HG02763 (cell line): ENCODE results near the gene ALOXE3.
A peak's percentile ranks its signal among the peaks of the same experiment; 100 is the strongest.

Source experiments
- ATAC-seq: cut with Tn5 transposase; IDR thresholded peaks from one replicate; pipeline ENCODE4 v1.9.1; 2021; ENCODE audit warnings: mild to moderate bottlenecking, moderate library complexity; ENCODE audit not compliant: unreplicated experiment

Gene ALOXE3

DNA sequence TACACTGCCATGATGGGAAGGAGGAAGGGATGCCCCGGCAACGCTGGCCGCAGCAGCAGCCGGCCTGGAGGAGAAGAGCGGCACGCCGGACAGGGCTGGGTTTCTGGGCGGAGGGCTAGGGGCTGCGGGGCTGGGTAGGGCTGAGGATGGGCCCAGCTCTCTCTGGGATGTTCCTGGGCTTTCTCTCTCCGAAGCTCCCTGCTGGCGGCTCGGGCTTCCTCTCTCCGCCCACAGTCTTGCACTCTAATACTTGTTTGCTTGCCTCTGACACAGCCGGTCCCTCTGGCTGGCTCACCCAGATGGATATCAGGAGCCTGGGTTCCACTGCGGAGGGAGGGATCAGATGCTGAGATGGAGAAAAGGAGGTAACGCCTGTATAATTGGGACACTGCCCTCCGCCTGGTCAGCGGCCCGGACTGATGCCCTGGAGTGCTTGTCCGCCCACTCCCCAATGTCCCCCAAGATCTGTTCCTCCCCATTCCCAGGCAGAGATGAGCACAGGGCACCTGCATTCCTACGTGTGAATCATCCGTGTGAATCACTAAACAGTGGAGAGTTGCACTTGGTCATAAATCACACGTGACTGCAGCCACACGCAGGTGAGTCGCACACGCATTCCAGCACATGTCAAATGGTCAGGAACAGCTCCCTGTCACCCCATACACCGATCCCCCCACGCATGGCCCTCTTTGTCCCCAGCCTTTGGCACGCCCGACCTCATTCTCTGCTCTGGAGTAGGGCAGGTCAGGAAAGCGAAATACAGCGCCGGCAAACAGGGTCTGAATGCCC lies at the start of gene ALOXE3:
ALOXE3 (minus strand) TSS at position 535 of the 789 bp plus-strand sequence; CDS start at position 11, 524 bp downstream.
- no peak for ATAC-seq

DNA sequence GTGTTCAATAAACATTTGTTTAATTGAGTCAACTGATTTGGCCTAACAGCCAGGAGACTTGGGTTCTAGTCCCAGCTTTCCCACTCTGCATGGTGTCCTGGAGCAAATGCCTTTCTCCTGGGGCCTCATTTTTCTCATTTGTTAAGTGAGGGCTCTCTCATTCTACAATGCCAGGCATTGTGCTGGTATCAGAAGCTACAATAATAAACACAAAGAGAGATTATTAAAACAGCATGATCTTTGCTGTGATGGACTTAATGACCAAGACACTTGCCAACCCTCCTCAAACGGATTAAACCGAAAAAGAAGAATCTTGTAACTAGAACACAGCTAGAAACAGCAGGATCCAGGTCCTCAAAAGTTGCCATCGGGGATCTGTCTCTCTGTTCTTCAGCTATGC lies 49.2 kb upstream of the ALOXE3 start:
- ATAC-seq = no peak

DNA sequence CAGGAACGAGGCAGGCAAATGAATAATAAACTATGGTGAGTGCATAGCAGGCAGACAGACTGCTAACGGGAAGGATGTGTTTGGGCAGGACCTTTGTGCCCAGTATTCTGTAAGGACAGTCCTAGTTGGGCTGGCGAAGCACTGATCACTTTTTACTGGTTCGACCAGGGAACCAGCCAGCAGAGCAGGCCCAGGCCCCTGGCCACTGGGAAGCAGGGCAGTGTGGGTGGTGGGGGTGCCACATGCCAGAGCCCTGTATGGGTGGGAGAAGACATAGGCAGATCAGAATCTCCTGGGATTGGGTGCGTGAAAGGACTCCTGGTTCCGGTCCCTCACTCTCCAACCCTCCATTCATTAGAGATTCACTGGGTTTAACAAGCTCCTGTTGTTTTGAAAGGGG lies 48.4 kb upstream of the ALOXE3 start:
- no peak for ATAC-seq

DNA sequence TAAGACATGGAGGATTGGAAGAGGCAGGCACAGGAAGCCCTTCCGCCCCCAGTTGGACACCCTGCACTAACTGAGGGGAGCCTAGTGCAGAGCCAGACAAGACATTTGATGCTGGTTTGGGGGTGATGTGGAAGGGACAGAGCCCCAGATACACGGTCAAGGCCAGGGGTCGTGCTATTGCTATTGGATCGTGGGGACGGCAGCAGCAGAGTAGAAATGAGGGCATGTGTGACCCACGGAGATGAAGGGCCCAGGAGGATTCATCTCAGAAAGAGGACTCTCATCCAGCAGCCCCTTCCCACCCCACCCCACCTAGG lies 46.5 kb upstream of the ALOXE3 start:
- no peak for ATAC-seq

DNA sequence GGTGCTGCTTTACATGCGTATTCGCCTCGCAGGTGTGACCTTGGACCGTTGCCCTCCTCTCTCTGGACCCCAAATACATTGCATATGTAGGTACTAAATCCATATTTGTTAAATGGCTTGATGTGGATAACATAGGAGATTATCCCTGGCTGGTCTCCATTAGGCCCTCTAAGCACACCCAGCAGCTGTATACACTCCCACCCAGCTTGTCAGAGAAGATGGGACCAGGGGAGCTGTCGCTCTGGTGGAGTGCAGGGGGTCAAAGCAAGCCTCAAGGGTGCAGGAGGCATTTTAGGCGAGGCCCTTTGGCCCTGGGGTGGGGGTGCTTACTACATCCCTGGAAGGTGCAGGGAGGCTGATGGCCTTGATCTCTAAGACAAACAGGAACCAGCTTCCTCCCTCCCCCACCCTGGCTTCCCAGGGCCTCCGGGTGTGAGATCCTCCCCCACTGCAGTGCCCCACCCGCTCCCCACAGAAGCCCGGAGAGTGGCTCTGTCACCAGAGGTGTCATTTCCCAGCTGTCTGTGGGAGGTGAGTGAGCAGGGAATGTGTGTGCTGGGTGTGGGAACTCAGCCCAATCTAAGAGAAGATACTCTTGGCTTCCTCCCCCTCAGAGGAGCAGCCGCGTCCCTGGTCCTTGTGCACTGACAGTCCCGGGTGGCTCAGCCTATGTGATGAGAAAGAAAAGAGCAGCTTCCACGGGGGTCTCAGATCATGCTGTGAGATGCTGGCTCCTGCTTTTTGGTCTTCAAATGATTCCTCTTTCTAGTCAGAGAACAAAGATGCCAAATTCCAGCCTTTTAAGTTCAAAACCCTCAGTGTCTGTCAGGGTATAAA lies 45.9 kb upstream of the ALOXE3 start:
- no peak for ATAC-seq

DNA sequence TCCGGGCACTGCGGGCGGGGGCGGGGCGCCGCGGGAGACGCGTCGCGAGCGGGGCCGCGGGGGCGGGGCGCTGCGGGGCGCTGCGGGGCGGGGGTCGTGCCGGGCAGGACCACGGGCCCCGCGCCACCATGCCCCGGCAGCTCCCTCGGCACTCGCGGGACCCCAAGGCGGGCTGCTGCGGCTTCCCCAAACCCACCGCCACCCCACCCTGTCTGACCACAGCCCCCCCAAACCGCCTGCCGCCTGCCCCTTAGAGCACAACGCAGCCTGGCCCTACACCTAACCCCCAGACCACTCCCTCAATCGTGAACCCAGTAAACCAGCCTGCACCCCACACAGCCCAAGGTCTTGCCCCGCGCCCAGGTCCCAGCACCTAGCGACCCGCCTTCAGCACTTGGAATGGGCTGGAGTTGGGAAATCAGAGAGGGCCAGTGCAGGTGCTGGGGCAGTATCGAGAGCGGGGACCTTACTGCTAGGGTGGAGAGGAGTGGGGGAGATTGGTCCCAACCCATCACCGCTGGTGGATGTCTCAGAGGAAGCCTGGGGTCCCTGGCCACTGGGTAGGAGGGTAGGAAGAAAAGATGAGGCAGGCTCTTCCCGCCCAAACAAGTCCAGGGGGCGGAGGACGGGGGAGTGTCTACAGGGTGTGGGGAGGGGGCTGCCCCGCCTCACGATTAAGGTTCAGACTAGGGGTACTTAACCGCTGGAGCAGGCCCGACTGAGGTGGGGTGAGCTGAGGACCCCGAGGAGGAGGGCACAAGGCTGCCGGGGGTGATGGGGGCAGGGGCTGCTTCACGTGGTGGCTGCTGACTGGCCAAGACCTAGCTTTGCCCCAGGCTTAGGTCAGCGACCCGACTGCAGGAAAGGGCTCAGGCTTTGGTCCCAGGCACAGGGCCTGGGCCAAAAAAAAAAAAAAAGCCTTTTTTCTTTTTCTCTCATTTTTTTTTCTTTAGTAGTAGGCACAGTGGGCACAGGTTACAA lies 45.0 kb upstream of the ALOXE3 start:
- no peak for ATAC-seq

DNA sequence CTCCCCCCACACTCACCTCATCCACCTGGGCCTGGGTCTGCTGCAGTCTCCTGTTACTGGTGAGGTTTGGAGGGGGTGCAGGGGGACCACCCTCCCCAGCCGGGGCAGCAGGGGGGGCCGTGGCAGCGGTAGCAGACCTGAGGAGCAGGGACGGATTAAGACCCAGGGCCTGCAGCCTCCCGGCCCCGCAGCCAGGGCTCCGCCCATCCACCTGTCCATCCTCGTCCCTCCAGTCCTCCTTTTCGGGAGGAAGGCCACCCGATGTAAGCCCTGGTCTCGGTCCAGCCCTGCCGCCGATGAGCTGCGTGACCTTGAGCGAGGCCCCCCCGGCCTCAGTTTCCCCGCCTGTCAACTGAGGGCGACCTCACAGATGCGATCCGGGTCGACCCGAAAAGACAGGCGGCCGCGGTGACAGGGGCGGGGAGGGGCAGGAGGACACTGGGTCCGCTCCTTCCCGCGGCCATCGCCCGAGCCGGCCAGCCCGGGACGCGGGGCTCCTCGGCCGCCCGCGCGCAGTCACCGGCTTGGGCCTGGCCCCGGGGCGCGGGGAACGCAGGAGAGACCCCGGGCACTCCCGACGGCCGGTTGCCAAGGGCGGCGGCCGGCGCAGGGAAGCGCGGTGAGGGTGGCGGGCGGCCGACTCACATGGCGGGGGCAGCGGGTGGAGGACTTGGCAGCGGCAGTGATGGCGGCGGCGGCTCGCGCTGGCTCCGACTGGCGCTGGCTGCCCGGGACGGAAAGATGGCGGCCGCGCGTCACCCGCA lies 44.1 kb upstream of the ALOXE3 start, which contains the start of gene VAMP2:
VAMP2 (minus strand) TSS at position 716 of the 764 bp plus-strand sequence; CDS start at position 647, 69 bp downstream.
- ATAC-seq = peak; percentile 44

DNA sequence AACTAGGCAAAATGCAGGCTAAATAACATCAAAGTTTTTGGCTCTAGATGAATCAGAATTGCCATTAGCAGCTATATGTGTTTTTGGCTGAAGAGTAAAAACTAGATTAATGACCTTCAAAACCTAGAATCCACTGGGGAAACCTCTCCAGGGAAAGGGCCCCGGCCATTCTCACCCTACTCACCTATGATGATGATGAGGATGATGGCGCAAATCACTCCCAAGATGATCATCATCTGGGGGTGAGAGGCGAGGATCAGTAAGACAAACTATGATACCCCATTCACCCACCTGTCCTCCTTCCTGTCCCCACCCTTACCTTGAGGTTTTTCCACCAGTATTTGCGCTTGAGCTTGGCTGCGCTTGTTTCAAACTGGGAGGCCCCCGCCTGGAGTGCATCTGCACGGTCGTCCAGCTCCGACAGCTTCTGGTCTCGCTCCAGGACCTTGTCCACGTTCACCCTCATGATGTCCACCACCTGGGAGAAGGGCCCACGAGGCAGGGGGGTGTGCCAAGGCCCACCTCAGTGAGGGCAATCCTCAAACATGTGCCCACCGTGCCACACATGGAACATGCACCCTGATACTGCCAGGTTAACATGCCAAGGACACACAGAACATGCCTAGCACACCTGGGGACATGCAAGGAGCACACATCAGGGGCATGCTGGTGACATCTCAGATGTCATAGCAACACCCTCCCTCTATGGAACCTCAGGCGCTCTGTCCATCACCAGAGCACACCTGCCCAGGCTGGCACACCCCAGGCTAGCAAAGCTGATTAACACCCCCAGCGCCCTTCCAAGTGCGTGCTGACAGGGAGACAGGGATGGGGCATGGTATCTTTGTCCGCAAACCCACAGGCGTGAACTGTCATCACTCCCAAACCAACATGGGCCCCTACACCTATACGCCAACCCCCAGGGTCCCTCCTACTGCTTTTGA lies 43.2 kb upstream of the ALOXE3 start:
- no peak for ATAC-seq

DNA sequence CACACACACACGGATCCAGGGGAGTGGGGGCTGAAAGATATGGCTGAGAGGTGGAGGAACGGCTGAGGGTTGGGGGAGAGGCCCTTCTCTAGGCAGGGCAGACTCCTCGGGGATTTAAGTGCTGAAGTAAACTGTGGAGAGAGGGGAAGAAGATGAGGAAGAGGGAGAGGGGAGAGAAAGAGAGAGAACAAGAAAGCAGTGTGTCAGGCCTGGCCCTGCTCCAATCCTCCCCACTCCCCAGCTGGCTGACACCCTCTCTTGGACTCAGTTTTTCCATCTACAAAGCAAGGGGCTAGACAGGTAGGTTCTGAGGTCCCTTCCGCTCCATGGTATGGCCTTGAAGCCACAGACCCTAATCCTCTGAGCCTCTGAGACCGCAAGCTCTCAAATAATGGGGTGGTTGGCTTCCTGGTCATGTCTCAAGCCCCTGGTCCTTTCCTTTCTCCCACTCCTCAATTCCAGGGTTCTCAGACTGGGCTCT lies 42.5 kb upstream of the ALOXE3 start:
- no peak for ATAC-seq

DNA sequence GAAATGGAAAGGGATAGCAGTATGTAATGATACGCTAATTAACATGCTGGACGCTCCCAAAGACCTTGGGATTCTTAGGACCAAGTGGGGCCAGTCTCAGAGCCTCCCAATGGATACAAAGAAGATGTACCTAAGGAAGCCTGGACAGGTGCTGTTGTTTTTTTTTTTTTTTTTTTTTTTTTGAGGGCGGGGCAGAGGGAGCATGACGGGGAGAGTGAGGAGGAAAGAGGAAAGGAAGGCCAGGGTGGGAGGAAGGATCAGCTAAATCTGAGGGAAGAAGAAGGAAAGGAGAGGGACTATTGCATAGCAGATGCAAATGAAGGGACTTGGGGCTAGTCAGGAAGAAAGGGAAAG lies 41.9 kb upstream of the ALOXE3 start:
- no peak for ATAC-seq

DNA sequence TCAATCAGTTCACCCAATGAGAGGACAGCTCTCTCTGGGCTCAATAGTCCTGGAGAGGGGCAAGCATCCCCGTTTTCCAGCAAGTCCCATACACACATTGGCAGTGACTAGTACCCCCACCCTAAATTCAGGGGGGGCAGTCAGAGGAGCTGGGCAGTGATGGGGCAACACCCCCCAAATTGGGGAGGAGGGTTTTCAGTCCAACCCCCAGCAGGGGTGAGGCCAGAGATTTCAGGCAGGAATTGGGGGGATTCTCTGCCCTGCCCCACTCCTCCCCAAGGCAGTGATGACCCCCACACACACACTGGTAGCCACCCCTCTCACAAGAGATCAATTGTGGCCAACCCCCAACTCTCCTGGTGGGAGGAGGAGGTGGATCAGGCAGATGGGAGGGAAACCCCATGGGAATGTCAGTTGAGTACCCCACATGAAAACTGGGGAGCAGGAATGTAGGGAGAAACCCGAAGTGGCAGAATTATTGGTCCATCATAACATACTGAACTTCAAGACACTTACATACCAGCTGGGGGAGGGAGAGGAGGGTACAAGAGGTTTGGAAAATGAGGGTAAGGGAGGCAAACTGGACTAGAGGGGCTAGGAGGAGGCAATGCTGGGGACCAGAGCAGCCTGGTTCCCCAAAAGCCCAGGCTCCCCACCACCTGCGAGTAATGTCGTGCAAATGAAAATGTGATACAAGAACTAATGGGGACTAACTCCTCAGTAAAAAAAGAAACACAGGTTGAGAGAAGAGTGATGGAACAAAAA lies 41.3 kb upstream of the ALOXE3 start:
- no peak for ATAC-seq

DNA sequence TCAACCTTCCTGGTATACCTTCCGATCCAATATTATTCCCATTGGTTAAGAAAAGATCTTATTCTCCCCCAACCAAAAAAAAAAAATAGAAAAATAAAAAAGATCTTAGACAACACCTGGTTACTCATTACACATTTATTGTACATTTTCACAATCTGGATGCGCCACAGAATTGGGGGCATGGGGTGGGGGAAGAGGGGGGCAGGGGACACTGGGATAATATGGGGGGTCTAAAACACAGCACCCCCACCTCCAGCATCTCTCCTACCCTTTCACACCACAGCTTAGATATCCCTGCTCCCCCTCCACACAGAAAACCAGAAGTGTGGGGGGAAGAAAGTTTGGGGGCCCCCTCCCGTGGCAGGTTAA lies 40.7 kb upstream of the ALOXE3 start:
- no peak for ATAC-seq

DNA sequence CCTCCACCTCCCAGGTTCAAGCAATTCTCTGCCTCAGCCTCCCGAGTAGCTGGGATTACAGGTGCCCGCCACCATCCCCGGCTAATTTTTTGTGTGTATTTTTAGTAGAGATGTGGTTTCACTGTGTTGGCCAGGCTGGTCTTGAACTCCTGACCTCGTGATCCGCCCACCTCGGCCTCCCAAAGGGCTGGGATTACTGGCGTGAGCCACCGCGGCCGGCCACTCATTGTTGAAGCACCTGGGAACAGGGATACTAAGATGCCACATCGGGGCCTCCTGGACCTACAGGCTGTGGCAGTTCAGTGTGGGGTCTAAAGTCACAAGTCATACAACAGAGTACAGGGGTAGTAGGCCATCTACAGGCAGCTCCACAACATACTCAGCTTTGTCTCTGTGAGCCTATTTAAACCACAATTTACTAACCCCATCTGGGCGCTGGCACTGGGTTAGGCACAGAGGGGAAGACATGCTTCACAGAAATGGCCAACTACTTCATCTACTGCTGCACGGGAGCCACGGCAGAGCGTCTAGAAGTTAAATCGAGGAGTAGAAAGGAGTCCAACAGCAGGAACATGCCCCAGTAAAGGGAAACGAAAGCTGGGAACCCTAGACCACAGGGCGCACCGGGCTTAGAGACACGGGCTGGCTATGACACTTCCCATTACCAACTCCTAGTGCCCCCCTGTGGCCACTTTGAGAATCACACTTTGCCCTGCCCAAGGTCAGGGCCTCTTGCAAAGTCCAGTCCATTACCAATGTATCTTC lies 40.1 kb upstream of the ALOXE3 start:
- no peak for ATAC-seq

DNA sequence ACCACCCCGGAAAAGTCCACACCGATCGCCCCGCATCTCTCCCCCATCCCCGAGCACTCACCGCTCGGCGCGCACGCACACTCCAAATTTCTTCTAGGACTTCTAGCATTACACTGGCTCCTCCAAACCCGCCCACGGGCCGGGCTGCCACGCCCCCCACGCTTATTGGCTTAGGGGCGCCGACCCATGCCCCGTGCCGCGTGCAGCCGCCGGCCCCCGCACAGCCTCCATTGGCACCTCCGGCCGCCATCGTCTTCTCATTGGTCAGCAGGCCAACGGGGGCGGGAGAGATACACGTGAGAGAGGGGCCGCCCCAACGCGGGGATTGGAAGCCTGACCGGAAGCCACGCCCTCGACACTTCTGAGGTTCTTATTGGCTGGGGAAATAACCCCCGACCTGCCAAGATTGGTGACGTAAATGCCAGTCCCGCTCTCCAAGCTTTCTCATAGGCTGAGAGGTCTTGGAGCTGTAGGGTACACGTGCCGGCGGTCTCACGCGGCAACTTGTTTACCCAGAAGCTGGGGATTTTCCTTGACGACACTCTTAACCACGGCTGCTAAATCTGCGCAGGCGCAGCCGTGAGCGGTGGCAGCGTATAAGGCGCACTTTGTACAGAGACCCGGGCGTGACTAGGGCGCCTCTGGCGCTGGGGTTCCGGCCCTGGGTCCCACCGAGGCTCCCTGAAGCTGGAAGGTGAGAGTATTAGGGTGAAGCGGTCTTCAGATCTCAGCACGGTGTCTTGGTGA lies 38.1 kb upstream of the ALOXE3 start:
- ATAC-seq = peak; percentile 81

DNA sequence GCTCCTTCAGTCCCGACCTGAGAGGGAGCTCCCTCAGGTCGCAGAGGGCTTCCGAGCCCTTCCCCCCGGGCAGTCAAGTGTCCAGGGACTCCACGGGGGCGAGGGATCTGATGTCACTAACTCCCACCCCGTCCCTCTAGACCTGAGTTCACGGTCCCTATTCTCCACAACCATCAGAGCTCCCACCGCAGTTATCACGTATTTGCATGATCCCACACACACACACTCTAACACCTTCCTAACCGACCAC lies 37.6 kb upstream of the ALOXE3 start:
- ATAC-seq = no peak

DNA sequence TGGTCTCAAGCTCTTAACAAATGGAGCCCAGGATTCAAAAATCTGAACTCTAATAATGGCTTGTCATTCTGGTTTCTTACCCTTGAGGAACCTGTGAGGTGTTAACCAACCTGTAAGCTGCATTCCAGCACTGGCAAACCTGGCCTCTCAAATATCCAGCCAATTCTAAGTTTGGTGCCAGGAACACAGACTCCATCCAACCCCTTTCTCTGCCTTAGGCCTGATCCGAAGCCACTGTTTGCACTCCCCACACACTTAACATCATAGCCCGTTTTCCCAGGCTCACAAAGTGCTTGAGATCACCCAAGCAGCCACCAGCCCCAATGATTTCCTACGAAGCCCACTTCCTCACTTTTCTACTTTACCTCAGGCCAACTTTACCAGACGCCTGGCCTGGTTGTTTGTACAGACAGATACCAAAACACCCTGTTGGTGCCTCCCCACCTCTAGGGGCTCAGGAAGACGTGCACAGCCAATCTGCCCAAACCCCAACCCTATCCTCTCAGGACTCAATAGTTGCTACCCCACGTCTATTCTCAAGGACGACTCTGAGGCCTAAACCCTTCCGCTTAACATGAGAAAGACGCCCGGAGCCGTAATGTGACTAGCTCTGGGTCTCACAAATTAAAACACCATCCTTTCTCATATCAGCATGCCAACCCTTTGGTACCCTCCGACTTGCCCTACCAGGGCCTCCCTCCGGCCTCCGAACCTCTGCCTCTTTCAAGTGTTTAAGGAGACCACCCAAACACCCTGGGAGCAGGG lies 37.1 kb upstream of the ALOXE3 start:
- no peak for ATAC-seq
